CD14-positive monocyte (primary cell): Measurements from ENCODE around the gene GAGE12H. TPM values are rescaled to one million over a fixed set of nuclear protein-coding genes. Genes with fewer than 3 reads are reported as not detected.
"Not testable (repeated sequence)": the region's sequence is repeated elsewhere in the genome, so short reads cannot be mapped to it uniquely, and the experiment has no call there.

Experiments
- DNase-seq, 3 donors: peaks; one replicate each; pipeline ENCODE4 v3.0.0-alpha.2; 2011 to 2022
- H2AFZ ChIP-seq: 2 replicates; pipeline ENCODE4 v1.6.0; 2012; ENCODE audit warnings: mild to moderate bottlenecking, low read depth, low read length, inconsistent platforms; ENCODE audit not compliant: insufficient read depth, poor library complexity, severe bottlenecking
- H3K27ac ChIP-seq, 2 donors: 1 replicate in 1 of 2; 2 replicates in 1 of 2; pipeline ENCODE4 v1.5.1; 2012 to 2013; ENCODE audit warnings: low read length in 2 of 2, control low read depth in 1 of 2, inconsistent platforms in 1 of 2, low read depth in 1 of 2, mild to moderate bottlenecking in 1 of 2
- H3K27me3 ChIP-seq, 2 donors: one replicate each; pipeline versions ENCODE4 v1.6.0 to v1.6.1; 2011 to 2013; ENCODE audit warnings: low read length in 2 of 2; ENCODE audit not compliant: control insufficient read depth in 2 of 2, insufficient read depth in 2 of 2
- H3K36me3 ChIP-seq, 2 donors: replicated peaks in 1 of 2; 1 replicate in 1 of 2; 2 replicates in 1 of 2; pipeline versions ENCODE4 v1.5.1 to v1.6.1; 2012 to 2013; ENCODE audit warnings: low read length in 2 of 2, control low read depth in 1 of 2, inconsistent platforms in 1 of 2, mild to moderate bottlenecking in 1 of 2; ENCODE audit not compliant: insufficient read depth in 2 of 2, control insufficient read depth in 1 of 2
- H3K4me1 ChIP-seq, 2 donors: 1 replicate in 1 of 2; 2 replicates in 1 of 2; pipeline versions ENCODE4 v1.5.1 to v1.6.1; 2012 to 2013; ENCODE audit warnings: low read length in 2 of 2, control low read depth in 1 of 2, inconsistent platforms in 1 of 2, mild to moderate bottlenecking in 1 of 2, moderate library complexity in 1 of 2; ENCODE audit not compliant: insufficient read depth in 2 of 2, control insufficient read depth in 1 of 2
- H3K4me2 ChIP-seq: replicated peaks from 2 replicates; pipeline ENCODE3; 2012; ENCODE audit warnings: low read length, moderate library complexity, mild to moderate bottlenecking; ENCODE audit not compliant: poor library complexity, severe bottlenecking; ENCODE audit errors: extremely low read depth
- H3K4me3 ChIP-seq, 3 experiments: fragments of 200-600 bp in 1 of 3; sonication (generic) in 1 of 3; replicated peaks in 1 of 3; 1 replicate in 2 of 3; 2 replicates in 1 of 3; pipeline ENCODE4 v1.5.1; 2011 to 2013; ENCODE audit warnings: low read length in 3 of 3, mild to moderate bottlenecking in 3 of 3, control low read depth in 2 of 3, low read depth in 2 of 3, inconsistent platforms in 1 of 3, moderate library complexity in 1 of 3
- H3K79me2 ChIP-seq: 2 replicates; pipeline ENCODE4 v1.6.0; 2012; ENCODE audit warnings: mild to moderate bottlenecking, control low read depth, inconsistent platforms, low read length, moderate library complexity; ENCODE audit not compliant: insufficient read depth
- H3K9ac ChIP-seq: 2 replicates; pipeline ENCODE4 v1.6.0; 2017; ENCODE audit warnings: low read length, mild to moderate bottlenecking; ENCODE audit not compliant: insufficient read depth, poor library complexity, severe bottlenecking
- H3K9me3 ChIP-seq, 2 donors: replicated peaks in 1 of 2; 1 replicate in 1 of 2; 2 replicates in 1 of 2; pipeline versions ENCODE4 v1.5.1 to v1.6.1; 2012 to 2013; ENCODE audit warnings: low read length in 2 of 2, control low read depth in 1 of 2; ENCODE audit not compliant: control insufficient read depth in 1 of 2, insufficient read depth in 1 of 2
- H4K20me1 ChIP-seq: 2 replicates; pipeline ENCODE4 v1.6.0; 2012; ENCODE audit warnings: mild to moderate bottlenecking, low read length, control low read depth, moderate library complexity; ENCODE audit not compliant: insufficient read depth
- H3K27ac Mint-ChIP-seq, 7 donors: one replicate each; pipeline ENCODE4 v1.8.0; 2020; ENCODE audit warnings: mild to moderate bottlenecking in 7 of 7, mixed read lengths in 7 of 7, moderate library complexity in 6 of 7, inconsistent platforms in 2 of 7
- H3K27me3 Mint-ChIP-seq, 3 donors: one replicate each; pipeline ENCODE4 v1.8.0; 2021 to 2022; ENCODE audit warnings: low read depth in 3 of 3, mild to moderate bottlenecking in 3 of 3, mixed read lengths in 3 of 3, moderate library complexity in 3 of 3, inconsistent platforms in 1 of 3
- H3K36me3 Mint-ChIP-seq, 2 donors: one replicate each; pipeline ENCODE4 v1.8.0; 2020; ENCODE audit warnings: mixed read lengths in 2 of 2, inconsistent platforms in 1 of 2, mild to moderate bottlenecking in 1 of 2
- H3K4me1 Mint-ChIP-seq: one replicate; pipeline ENCODE4 v1.8.0; 2020; ENCODE audit warnings: mild to moderate bottlenecking, mixed read lengths
- H3K4me3 Mint-ChIP-seq, 2 donors: one replicate each; pipeline ENCODE4 v1.8.0; 2020; ENCODE audit warnings: mild to moderate bottlenecking in 2 of 2, mixed read lengths in 2 of 2, moderate library complexity in 1 of 2
- H3K9me3 Mint-ChIP-seq, 7 donors: one replicate each; pipeline ENCODE4 v1.8.0; 2020 to 2022; ENCODE audit warnings: mixed read lengths in 7 of 7, mild to moderate bottlenecking in 6 of 7, moderate library complexity in 6 of 7, inconsistent platforms in 2 of 7
- WGBS: methylation state at CpG from one replicate; pipeline ENCODE4 v1.1.5; 2013; ENCODE audit warnings: missing lambda C conversion rate; ENCODE audit not compliant: insufficient coverage; 5-methylcytosine and 5-hydroxymethylcytosine counted together
- intact Hi-C, 2 donors: fragments of 100-400 bp; cut with micrococcal nuclease; formaldehyde crosslinking; loops; one replicate each; pipeline versions ENCODE4 v1.15.0 to v1.15.1; 2023
- polyA plus RNA-seq, 3 donors: library from polyadenylated mRNA; depleted of rRNA in 1 of 3; unstranded in 2 of 3; stranded (reverse) in 1 of 3; fragments of 300-500 nt in 2 of 3; fragments of >200 nt in 1 of 3; fragmentation: Illumina TruSeq in 2 of 3; gene quantifications; 1 replicate in 2 of 3; 2 replicates in 1 of 3; pipeline ENCODE4 v1.2.3, GENCODE V29; 2012 to 2021

The GAGE12H gene
- polyA plus RNA-seq, 3 donors: not detected

- not testable (repeated sequence) for H3K27ac Mint-ChIP-seq, H3K27me3 Mint-ChIP-seq
Observed at GRCh38 chrX:49560542-49560941, 19.2 kb upstream of the GAGE12H start, which contains the start of gene GAGE12F. GAGE12F (plus strand) TSS chrX:49560842; CDS start chrX:49561997, 1,155 bp downstream.

GRCh38 chrX:49568728-49569127 lies 11.0 kb upstream of the GAGE12H start:
- not testable (repeated sequence) for DNase-seq, H3K4me2 ChIP-seq

More at GRCh38 chrX:49560542-49560941, 19.2 kb upstream of the GAGE12H start, which contains the start of gene GAGE12F:
- H3K27ac ChIP-seq, H3K4me1 ChIP-seq, H3K4me3 Mint-ChIP-seq, H2AFZ ChIP-seq, H3K4me3 ChIP-seq, H3K4me1 Mint-ChIP-seq, H4K20me1 ChIP-seq, H3K9me3 ChIP-seq, H3K27me3 ChIP-seq, H3K9me3 Mint-ChIP-seq, H3K4me2 ChIP-seq, intact Hi-C loops, H3K79me2 ChIP-seq, H3K36me3 ChIP-seq, DNase-seq, H3K9ac ChIP-seq, H3K36me3 Mint-ChIP-seq: not testable (repeated sequence)
- no CpG with 5 or more reads among the region's 16 CpGs for WGBS

GRCh38 chrX:49569152-49569551 lies 10.6 kb upstream of the GAGE12H start:
- no CpG with 5 or more reads among the region's 13 CpGs for WGBS

More at GRCh38 chrX:49568728-49569127, 11.0 kb upstream of the GAGE12H start:
- H3K27me3 Mint-ChIP-seq, H3K36me3 ChIP-seq, H2AFZ ChIP-seq, H3K4me3 Mint-ChIP-seq, H3K9me3 ChIP-seq, H3K79me2 ChIP-seq, H3K27me3 ChIP-seq, H3K27ac Mint-ChIP-seq, H4K20me1 ChIP-seq, H3K4me1 Mint-ChIP-seq, intact Hi-C loops, H3K36me3 Mint-ChIP-seq, H3K4me3 ChIP-seq, H3K9me3 Mint-ChIP-seq, H3K9ac ChIP-seq, H3K27ac ChIP-seq, H3K4me1 ChIP-seq: not testable (repeated sequence)
- WGBS: no CpG with 5 or more reads among the region's 11 CpGs

GRCh38 chrX:49570100-49570499 lies 9.6 kb upstream of the GAGE12H start, which contains the start of gene GAGE12G:
GAGE12G (plus strand) TSS chrX:49570400; CDS start chrX:49571555, 1,155 bp downstream.
- H3K4me3 Mint-ChIP-seq, H4K20me1 ChIP-seq, H3K4me1 ChIP-seq, H3K4me1 Mint-ChIP-seq, H3K79me2 ChIP-seq, H2AFZ ChIP-seq, H3K9ac ChIP-seq, H3K36me3 Mint-ChIP-seq, DNase-seq, H3K9me3 ChIP-seq, H3K27me3 ChIP-seq, intact Hi-C loops, H3K27me3 Mint-ChIP-seq, H3K27ac ChIP-seq, H3K27ac Mint-ChIP-seq, H3K9me3 Mint-ChIP-seq, H3K36me3 ChIP-seq, H3K4me2 ChIP-seq, H3K4me3 ChIP-seq: not testable (repeated sequence)
- WGBS: no CpG with 5 or more reads among the region's 16 CpGs

More at GRCh38 chrX:49569152-49569551, 10.6 kb upstream of the GAGE12H start:
- H3K27me3 ChIP-seq, H3K36me3 Mint-ChIP-seq, intact Hi-C loops, H3K9ac ChIP-seq, H4K20me1 ChIP-seq, H3K4me3 ChIP-seq, H3K27ac Mint-ChIP-seq, H3K4me2 ChIP-seq, H3K4me1 Mint-ChIP-seq, H2AFZ ChIP-seq, H3K79me2 ChIP-seq, H3K4me3 Mint-ChIP-seq, H3K27me3 Mint-ChIP-seq, H3K36me3 ChIP-seq, H3K9me3 Mint-ChIP-seq, H3K27ac ChIP-seq, DNase-seq, H3K4me1 ChIP-seq, H3K9me3 ChIP-seq: not testable (repeated sequence)
